ENCODE data around the gene MYOM1.

The MYOM1 gene

GRCh38 chr18:3163968-3164367, 55.8 kb downstream of the MYOM1 start:
- in situ Hi-C loops (cut with MboI; ENCODE audit: low pct_unique_long_range_greater_than_20kb, low sequenced_read_pairs): no loop called here
- no peak for DNase-seq

- no peak for DNase-seq
- in situ Hi-C loops (cut with MboI; ENCODE audit: low pct_unique_long_range_greater_than_20kb, low sequenced_read_pairs): no loop called here
Observed at GRCh38 chr18:3162181-3162580, 57.6 kb downstream of the MYOM1 start.

DNA sequence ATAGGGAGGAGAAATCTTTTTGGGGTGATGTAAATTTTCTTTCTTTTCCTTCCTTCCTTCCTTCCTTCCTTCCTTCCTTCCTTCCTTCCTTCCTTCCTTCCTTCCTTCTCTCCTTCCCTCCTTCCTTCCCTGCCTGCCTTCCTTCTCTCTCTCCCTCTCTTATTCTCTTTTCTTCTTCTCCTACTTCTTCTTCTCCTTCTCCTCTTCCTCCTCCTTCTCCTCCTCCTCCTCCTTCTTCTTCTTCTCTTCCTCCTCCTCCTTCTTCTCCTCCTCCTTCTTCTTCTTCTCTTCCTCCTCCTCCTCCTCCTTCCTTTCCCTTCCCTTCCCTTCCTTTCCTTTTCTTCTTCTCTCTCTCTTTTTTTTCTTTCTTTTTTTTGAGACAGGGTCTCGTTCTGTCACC, 59.9 kb downstream of the MYOM1 start:
- no peak for DNase-seq
- in situ Hi-C loops (cut with MboI; ENCODE audit: low pct_unique_long_range_greater_than_20kb, low sequenced_read_pairs): no loop called here

DNA sequence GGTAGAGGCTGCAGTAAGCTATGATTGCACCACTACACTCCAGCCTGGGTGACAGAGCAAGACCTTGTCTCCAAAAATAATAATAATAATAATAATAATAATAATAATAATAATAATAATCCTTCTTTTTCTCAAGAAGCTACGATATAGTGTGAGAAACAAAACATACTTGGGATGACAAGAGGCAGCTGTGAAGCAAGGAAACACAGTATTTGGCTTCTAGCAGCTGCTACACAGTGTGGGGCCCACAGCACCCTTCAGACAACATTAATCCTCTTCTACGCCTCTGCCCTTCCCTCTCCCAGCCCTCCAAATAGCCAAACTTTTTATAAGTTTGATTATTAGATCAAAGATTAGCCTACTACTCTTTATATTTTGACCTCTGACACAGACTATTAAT, 62.2 kb downstream of the MYOM1 start:
- in situ Hi-C loops (cut with MboI; ENCODE audit: low pct_unique_long_range_greater_than_20kb, low sequenced_read_pairs): no loop called here

GRCh38 chr18:3157086-3157485, 62.7 kb downstream of the MYOM1 start:
- no peak for DNase-seq
- in situ Hi-C loops (cut with MboI; ENCODE audit: low pct_unique_long_range_greater_than_20kb, low sequenced_read_pairs): no loop called here

More for the DNA sequence above, 62.2 kb downstream of the MYOM1 start:
- no peak for DNase-seq

DNA sequence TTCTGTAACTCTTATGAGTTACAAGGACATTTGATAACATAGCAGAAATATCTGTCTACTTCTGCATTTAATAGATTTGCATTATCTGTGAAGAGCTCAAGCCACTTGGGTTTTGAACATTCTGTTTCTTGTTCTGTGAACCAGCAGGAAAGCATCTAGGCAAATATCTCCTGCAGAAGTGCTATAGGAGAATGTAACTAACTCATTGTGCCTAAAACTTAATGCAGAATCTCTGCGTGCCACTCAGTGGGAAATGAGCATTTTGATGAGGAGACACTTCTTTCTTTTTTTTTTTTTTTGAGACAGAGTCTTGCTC, 63.5 kb downstream of the MYOM1 start:
- no peak for DNase-seq
- in situ Hi-C loops (cut with MboI; ENCODE audit: low pct_unique_long_range_greater_than_20kb, low sequenced_read_pairs): no loop called here

DNA sequence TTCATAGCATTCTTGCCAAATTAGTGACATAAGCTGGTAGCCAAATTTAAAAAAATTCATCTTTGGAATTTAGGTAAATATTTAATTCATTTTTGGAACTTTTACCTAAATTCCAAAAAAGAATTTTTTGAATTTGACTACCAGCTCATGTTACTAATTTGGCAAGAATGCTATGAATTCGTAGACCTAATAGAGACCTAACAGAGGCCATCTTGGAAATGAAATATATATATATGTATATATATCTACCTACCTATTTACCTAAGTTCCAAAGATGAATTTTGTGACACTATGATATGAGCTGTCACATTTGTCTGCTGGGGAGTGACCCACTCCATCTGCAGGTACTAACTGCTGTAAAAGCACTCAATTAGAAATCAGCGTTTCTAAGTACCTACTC, 65.6 kb downstream of the MYOM1 start:
- DNase-seq: no peak
- in situ Hi-C loops (cut with MboI; ENCODE audit: low pct_unique_long_range_greater_than_20kb, low sequenced_read_pairs): no loop called here

DNA sequence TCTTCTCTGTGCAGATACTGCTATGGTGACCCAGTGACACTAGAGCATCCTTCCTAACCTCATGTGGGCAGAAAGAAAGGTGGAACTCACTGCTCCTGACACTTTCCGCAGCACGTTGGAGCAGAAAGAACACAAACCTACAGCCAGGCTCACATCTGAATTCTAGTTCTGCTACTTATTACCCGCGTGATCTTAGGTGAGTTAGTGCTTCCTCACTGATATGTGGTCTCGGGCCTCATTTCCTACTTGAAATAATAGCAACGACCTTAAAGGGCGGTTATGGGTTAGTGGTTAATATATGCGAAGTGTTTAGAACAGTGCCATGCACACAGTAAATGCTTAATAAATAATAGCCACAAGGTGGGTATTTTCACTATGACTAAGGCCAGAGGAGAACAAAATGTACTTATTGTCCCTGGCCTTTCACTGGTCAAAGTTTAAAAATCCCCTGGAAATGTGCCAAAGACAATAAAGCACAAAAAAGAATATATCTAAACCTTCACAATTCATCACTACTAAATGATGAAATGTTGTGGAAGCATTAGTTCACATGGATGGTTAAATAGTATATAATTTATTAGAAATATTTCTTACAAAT, 66.6 kb downstream of the MYOM1 start:
- no peak for DNase-seq
- in situ Hi-C loops (cut with MboI; ENCODE audit: low pct_unique_long_range_greater_than_20kb, low sequenced_read_pairs): no loop called here

DNA sequence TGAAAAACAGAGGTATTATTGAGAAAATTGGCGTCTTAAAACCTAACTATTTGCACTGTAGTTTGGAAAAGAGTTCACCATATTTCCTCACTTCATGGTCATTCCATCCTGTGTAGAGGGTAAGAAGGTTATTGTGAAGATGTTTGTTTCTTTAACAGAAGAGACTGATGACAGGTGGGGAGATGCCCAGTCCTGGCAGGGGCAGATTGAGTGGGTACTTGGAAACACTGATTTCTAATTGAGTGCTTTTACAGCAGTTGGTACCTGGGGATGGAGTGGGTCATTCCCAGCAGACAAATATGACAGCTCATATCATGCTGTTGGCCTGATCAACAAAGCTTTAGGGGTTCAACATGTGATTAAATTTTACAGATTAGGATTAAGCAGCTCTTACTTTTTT, 67.5 kb downstream of the MYOM1 start:
- in situ Hi-C loops (cut with MboI; ENCODE audit: low pct_unique_long_range_greater_than_20kb, low sequenced_read_pairs): no loop called here

DNA sequence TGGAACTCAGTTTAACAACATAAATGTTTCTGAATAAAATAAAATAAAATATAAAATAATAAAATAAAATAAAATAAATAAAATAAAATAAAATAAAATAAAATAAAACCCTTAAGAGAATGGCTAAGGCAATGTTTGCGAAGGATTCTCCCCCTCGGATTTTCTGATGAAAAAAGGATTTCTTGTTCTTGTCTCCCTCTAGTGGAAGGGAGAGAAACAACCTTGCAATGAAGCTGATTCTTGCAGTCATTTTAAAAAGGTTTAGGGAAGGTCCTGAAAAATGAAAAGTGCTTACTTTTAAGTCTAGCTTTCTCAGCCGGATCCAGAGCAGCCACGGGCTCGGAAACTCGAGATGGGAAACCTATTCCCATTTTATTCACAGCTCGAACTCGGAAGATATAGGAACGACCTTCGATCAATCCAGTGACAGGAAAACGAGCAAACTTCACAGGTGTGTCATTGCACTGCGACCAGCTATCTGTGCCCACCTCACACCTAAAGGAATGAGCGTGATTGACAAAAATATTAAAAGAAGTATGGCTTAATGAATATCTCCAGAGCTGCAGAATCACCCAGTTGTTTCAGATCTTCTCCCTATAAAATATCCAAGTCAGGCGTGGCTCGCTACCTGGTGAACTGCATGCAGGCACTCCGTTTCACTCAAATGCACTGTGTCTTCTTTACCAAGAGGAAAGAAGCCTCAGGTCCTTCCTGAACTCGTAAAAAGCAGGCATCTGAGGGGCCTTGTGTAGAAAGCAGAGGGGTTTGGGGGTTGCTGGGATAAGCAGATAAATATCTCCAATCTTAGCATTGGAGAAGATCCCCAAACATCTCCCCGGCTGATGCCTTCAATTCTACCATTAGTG, 68.1 kb downstream of the MYOM1 start:
- in situ Hi-C loops (cut with MboI; ENCODE audit: low pct_unique_long_range_greater_than_20kb, low sequenced_read_pairs): no loop called here
- peak; percentile 51 for DNase-seq

More for the DNA sequence above, 67.5 kb downstream of the MYOM1 start:
- DNase-seq: no peak

DNA sequence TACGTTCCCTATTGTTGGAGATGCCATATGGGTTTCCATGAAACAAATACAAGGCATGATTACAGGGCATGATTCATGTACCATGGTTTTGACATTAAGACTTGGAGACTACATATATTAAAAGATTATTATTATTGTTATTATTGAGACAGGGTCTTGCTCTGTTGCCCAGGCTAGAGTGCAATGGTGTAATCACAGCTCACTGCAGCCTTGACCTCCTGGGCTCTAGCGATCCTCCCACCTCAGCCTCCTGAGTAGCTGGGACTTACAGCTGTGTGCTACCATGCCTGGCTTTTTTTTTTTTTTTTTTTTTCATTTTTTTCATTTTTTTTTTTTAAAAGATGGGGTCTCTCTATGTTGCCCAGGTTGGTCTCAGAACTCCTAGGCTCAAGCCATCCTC, 69.1 kb downstream of the MYOM1 start:
- in situ Hi-C loops (cut with MboI; ENCODE audit: low pct_unique_long_range_greater_than_20kb, low sequenced_read_pairs): no loop called here
- DNase-seq: no peak

DNA sequence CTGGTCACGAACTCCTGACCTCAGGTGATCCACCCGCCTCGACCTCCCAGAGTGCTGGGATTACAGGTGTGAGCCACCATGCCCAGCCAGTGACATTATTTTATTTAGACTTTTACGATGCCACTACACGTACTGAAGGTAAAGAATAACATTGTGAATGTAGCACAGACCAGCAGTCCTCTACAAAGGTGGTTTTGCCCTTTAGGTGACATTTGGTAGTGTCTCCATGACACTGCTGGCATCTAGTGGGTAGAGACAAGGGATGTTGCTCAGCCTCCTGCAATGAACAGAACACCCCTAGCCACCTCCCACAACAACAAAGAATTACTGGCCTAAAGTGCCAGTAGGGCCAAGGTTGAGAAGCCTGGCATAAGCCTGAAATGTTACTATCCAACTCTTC, 69.5 kb downstream of the MYOM1 start:
- in situ Hi-C loops (cut with MboI; ENCODE audit: low pct_unique_long_range_greater_than_20kb, low sequenced_read_pairs): no loop called here
- DNase-seq: no peak

DNA sequence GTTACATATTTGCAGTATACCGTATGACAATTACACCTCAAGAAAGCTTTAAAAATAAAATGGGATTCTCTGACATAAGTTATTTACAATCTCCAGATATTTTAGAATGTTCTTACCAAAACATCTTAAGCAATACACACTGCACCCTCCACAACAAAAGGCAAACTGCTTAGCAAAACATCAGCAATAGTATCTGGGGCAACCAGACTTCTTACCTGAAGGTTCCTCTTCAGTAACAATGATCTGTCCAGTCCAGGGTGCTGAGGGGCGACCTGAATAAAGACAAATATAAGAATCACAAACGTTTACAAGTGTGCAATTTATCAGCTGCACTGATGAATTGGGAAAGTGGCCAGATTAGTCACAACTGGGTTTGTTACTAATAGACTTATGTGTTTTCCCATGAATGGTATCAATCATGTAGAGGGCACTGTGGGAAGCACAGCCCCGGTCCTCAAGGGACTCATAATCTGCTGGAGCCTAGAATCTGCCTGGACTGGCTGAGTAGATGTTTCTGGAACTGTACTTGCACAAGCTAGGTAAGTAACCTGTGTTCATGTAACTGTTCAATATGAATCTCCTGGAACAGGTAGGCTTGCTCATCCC, 70.7 kb downstream of the MYOM1 start:
- DNase-seq: peak; percentile 10
- in situ Hi-C loops (cut with MboI; ENCODE audit: low pct_unique_long_range_greater_than_20kb, low sequenced_read_pairs): no loop called here

DNA sequence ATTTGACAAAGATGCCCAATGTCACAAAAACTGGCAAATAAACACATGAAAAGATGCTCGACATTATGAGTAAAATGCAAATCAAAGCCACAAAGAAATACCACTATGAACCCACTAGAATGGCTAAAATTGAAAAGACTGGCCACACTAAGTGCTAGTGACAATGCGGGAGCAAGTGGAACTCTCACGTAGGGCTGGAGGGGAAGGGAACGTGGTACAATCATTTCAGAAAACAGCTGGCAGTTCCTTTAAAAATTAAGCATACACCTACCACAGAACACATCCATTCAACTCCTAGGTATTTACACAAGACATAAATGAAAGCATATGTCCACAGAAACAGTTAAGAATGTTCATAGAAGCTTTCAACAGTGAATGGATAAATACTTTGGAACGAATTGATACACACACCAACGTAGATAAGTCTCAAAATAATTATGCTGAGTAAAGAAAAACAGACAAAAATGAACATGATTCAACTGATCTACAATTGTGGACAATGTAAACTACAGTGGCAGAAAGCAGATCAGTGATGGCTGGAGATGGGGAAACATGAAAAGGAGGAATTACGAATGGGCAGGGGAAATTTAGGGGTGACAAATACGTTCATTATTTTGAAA, 71.7 kb downstream of the MYOM1 start:
- no peak for DNase-seq
- in situ Hi-C loops (cut with MboI; ENCODE audit: low pct_unique_long_range_greater_than_20kb, low sequenced_read_pairs): no loop called here

- DNase-seq: no peak
- in situ Hi-C loops (cut with MboI; ENCODE audit: low pct_unique_long_range_greater_than_20kb, low sequenced_read_pairs): no loop called here
Observed at GRCh38 chr18:3140986-3141639, 78.7 kb downstream of the MYOM1 start.

DNA sequence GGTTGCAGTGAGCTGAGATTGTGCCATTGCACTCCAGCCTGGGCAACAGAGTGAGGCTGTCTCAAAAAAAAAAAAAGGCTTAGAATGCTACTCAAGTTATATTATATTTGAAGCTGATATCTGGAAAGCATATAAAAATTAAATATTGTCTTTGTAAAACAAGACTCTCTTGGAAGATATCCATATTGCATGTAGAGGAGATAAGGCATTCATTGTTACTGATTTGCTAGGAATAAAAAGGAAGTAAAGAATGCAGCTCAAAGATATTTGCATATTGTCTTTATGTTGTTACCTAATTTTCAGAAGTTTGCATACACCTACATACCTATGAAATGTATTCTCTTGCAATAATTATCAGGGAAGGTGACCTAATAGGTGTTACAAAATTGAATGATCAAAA, 79.4 kb downstream of the MYOM1 start:
- no peak for DNase-seq
- in situ Hi-C loops (cut with MboI; ENCODE audit: low pct_unique_long_range_greater_than_20kb, low sequenced_read_pairs): no loop called here

- no peak for DNase-seq
- in situ Hi-C loops (cut with MboI; ENCODE audit: low pct_unique_long_range_greater_than_20kb, low sequenced_read_pairs): no loop called here
Observed at GRCh38 chr18:3139406-3139805, 80.4 kb downstream of the MYOM1 start.

GRCh38 chr18:3138274-3138975, 81.3 kb downstream of the MYOM1 start:
- in situ Hi-C loops (cut with MboI; ENCODE audit: low pct_unique_long_range_greater_than_20kb, low sequenced_read_pairs): no loop called here

DNA sequence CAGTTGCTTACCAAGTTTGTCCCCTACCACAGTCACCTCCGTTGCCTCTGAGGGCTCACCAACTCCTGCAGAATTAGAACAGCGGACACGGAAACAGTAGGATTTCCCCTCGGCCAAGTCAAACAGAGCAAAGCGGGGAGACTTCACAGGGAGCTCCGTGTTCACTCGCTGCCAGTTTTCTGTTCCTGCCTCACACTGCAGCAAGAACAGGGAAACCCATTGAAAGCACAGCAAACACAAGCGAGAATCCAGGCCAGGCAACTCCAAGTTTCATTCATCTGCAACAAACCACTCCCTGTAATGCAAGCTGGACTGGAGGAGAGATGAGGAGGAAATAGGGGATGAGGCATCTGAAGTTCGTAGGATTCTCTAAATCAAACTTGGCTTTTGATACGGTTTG, 84.2 kb downstream of the MYOM1 start:
- DNase-seq: no peak
- in situ Hi-C loops (cut with MboI; ENCODE audit: low pct_unique_long_range_greater_than_20kb, low sequenced_read_pairs): no loop called here

More at GRCh38 chr18:3138274-3138975, 81.3 kb downstream of the MYOM1 start:
- no peak for DNase-seq
